Sigmoid colon (tissue), 7 donors: ENCODE measurements around the gene GPR33. TPM values are rescaled to one million over a fixed set of nuclear protein-coding genes. Genes with fewer than 3 reads are reported as not detected.

Source experiments
- DNase-seq: peaks from one replicate; pipeline ENCODE4 v3.0.0-alpha.2; 2019
- H3K27ac ChIP-seq, 4 donors: fragments of 200-600 bp; sonication (generic); one replicate each; pipeline ENCODE4 v1.5.1; 2016 to 2019; ENCODE audit warnings: mild to moderate bottlenecking in 1 of 4
- H3K27me3 ChIP-seq, 3 donors: fragments of 200-600 bp; sonication (generic); one replicate each; pipeline ENCODE4 v1.5.1; 2019; ENCODE audit warnings: mild to moderate bottlenecking in 1 of 3
- H3K36me3 ChIP-seq, 4 donors: fragments of 200-600 bp; sonication (generic); one replicate each; pipeline ENCODE4 v1.5.1; 2016 to 2019
- H3K4me1 ChIP-seq, 4 donors: fragments of 200-600 bp; sonication (generic); one replicate each; pipeline ENCODE4 v1.5.1; 2017 to 2019
- H3K4me3 ChIP-seq, 4 donors: fragments of 200-600 bp; sonication (generic); one replicate each; pipeline ENCODE4 v1.5.1; 2017 to 2019; ENCODE audit warnings: mild to moderate bottlenecking in 2 of 4, moderate library complexity in 1 of 4
- H3K9me3 ChIP-seq, 4 donors: fragments of 200-600 bp in 3 of 4; sonication (generic) in 3 of 4; one replicate each; pipeline versions ENCODE4 v1.5.1 to v1.6.1; 2013 to 2019
- EP300 ChIP-seq, 4 donors: sonication (generic); formaldehyde crosslinking; IDR thresholded peaks; one replicate each; pipeline ENCODE4 v1.6.1; 2017; ENCODE audit warnings: antibody characterized with exemption in 4 of 4
- POLR2A ChIP-seq, 2 donors: fragments of 450-650 bp; IDR thresholded peaks; one replicate each; pipeline ENCODE4 v1.6.1; 2016; ENCODE audit warnings: antibody characterized with exemption in 2 of 2, mild to moderate bottlenecking in 2 of 2, moderate library complexity in 2 of 2
- POLR2AphosphoS5 ChIP-seq, 4 donors: sonication (generic); formaldehyde crosslinking; IDR thresholded peaks; one replicate each; pipeline ENCODE4 v1.6.1; 2017; ENCODE audit warnings: antibody characterized with exemption in 4 of 4
- WGBS, 2 donors: extraction: QIAGEN DNeasy Blood & Tissue Kit; methylation state at CpG; one replicate each; pipeline ENCODE4 v1.1.7; 2013; 5-methylcytosine and 5-hydroxymethylcytosine counted together
- intact Hi-C: fragments of 100-400 bp; cut with DNase I; formaldehyde crosslinking; loops from one replicate; pipeline ENCODE4 v1.15.1; 2023
- polyA plus RNA-seq, 3 donors: library from polyadenylated mRNA; stranded (reverse); fragments of 200-250 nt; gene quantifications; one replicate each; pipeline ENCODE4 v1.2.3, GENCODE V29; 2013
- total RNA-seq, 4 donors: library from RNA; depleted of rRNA; stranded (reverse); fragments of >200 nt; gene quantifications; one replicate each; pipeline ENCODE4 v1.1.0, GENCODE V29; 2016
- TF ChIP-seq, protein P1 (sequence below), 4 experiments: fragments of 450-650 bp in 3 of 4; fragments of 200-600 bp in 1 of 4; IDR thresholded peaks; one replicate each; pipeline ENCODE4 v1.5.1; 2016 to 2019; ENCODE audit warnings: antibody characterized with exemption in 4 of 4, mild to moderate bottlenecking in 3 of 4, moderate library complexity in 2 of 4
- donor health status: healthy with polysubstance abuse.
- donor health status: Bipolar disorder and iron deficiency.
- donor health status: healthy.

The GPR33 gene
- total and polyA plus RNA-seq, 7 donors = not detected

DNA sequence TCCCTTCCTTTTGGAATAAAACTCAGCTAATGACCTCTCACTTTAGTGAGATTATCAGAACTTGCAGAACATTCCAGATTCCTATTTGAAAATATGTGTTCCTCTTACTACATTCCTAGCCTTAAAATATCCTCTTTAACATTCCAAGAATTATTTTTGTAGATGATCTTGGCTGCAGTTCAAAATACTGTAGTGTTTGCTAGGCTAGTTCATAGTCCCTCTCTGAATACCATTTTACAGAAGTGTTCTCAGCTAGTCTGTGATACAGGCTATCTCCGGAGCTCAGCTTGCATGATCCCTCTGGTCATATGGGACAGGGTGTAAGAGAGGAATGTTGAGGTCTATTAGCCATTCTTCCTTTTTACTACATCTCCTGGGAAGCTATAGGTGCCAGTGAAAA, 17.6 kb upstream of the GPR33 start:
- H3K36me3 ChIP-seq = no peaks in the 10 kb centered on the region
- intact Hi-C loops = loop anchor here (10.0 kb wide), 1 partner anchor 969 kb away; no protein-coding TSS in a partner anchor
- peaks cover 0 to 25% (median 18%) of the 10 kb centered on the region in 4 donors for H3K4me1 ChIP-seq
- WGBS, 2 donors = 63 to 73% methylated on average over 1 of the region's 1 CpG
- TF ChIP-seq POLR2AphosphoS5 (IDR thresholded peaks at IDR 0.05) (no peak), EP300 (IDR thresholded peaks at IDR 0.05) (no peak), POLR2A (IDR thresholded peaks at IDR 0.05) (no peak)
- TF ChIP-seq, protein P1, sequence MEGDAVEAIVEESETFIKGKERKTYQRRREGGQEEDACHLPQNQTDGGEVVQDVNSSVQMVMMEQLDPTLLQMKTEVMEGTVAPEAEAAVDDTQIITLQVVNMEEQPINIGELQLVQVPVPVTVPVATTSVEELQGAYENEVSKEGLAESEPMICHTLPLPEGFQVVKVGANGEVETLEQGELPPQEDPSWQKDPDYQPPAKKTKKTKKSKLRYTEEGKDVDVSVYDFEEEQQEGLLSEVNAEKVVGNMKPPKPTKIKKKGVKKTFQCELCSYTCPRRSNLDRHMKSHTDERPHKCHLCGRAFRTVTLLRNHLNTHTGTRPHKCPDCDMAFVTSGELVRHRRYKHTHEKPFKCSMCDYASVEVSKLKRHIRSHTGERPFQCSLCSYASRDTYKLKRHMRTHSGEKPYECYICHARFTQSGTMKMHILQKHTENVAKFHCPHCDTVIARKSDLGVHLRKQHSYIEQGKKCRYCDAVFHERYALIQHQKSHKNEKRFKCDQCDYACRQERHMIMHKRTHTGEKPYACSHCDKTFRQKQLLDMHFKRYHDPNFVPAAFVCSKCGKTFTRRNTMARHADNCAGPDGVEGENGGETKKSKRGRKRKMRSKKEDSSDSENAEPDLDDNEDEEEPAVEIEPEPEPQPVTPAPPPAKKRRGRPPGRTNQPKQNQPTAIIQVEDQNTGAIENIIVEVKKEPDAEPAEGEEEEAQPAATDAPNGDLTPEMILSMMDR (IDR thresholded peaks at IDR 0.05) = no peak
- no peak for DNase-seq
- H3K4me3 ChIP-seq = no peak overlapping the region
- no peaks in the 10 kb centered on the region for H3K27me3 ChIP-seq
- peak overlapping the region in 2 of 4 donors; percentile 38 to 74 for H3K27ac ChIP-seq
- no peaks in the 10 kb centered on the region for H3K9me3 ChIP-seq

DNA sequence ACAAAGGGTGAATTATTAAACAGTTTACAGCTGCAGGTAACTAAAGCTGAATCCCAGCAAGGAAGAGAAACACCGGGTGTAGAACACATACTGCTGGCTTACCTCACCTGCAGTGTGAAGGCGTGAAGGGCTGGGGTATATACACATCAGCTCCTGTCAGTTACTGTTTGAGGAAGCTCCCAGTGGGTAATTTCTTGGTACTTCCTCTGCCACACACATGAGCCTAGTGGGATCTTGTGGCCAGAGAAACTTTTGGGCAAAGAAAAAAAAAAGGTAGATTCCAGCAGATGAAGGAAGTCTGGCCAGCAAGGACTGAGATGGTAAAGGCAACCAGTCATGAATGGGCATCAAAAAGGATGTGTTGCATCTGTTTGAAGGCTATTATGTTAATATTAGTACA, 14.0 kb upstream of the GPR33 start:
- Histone ChIP-seq H3K36me3 (no peaks in the 10 kb centered on the region), H3K4me1 (peaks cover 0 to 24% (median 18%) of the 10 kb centered on the region in 4 donors), H3K4me3 (no peak overlapping the region), H3K27me3 (no peaks in the 10 kb centered on the region), H3K27ac (no peak overlapping the region), H3K9me3 (no peaks in the 10 kb centered on the region)
- TF ChIP-seq POLR2A (IDR thresholded peaks at IDR 0.05) (no peak), POLR2AphosphoS5 (IDR thresholded peaks at IDR 0.05) (no peak), EP300 (IDR thresholded peaks at IDR 0.05) (no peak)
- TF ChIP-seq, protein P1 (IDR thresholded peaks at IDR 0.05) = no peak
- no peak for DNase-seq
- intact Hi-C loops = loop anchor here (10.0 kb wide), 1 partner anchor 973 kb away; no protein-coding TSS in a partner anchor
- 59 to 77% methylated on average over 2 of the region's 2 CpGs for WGBS, 2 donors

DNA sequence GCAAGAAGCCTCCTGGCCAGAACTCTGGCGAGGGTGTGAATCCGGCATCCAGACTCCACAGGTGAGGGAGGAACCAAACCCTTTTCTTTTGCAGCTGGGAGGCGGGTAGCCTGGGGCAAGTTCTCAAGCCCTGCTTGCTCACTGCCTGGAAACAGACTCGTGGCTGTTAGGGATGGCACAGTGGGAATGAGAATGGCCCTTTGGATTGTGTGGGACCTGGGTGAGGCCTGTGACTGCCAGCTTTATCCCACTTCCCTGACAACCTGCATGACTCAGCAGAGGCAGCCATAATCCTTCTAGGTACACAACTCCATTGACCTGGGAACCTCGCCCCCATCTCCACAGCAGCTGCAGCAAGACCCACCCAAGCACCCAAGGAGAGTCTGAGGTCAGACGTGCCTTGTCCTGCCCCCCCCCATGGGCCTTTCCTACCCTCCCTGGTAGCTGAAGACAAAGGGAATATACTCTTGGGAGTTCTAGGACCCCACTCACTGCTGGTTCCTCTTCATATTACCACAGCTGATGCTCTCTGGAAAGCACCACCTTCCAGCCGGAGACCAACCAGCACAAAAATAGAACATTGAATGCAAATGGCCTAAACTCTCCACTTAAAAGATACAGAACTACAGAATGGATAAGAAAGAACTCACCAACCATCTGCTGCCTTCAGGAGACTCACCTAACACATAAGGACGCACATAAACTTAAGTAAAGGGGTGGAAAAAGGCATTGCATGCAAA, 5.1 kb upstream of the GPR33 start:
- TF ChIP-seq POLR2AphosphoS5 (IDR thresholded peaks at IDR 0.05) = no peak
- 77 to 84% methylated on average over 8 of the region's 8 CpGs for WGBS, 2 donors
- DNase-seq = no peak

DNA sequence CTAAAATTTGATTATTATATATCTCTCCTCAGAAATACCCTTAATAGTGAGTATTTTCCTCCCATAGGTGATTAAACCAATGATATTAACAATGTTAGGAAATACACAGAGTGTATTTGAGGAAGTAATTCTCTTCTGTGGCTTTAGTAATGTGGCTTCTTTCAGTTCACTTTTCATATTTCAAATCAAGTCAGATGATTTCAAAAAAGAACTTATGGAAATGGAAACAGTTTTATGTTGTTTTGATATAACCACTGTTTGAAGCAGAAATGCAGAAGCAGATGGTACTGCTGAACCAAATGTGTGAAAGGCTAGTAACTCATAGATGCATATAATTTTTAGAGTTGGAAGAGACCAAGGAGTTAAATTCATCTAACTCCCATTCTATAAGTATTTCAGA, 1.9 kb upstream of the GPR33 start:
- no peaks in the 10 kb centered on the region for H3K9me3 ChIP-seq
- no peaks in the 10 kb centered on the region for H3K36me3 ChIP-seq
- intact Hi-C loops = no loop called here
- no peaks in the 10 kb centered on the region for H3K27me3 ChIP-seq
- H3K27ac ChIP-seq = no peak overlapping the region
- no peak for DNase-seq
- TF ChIP-seq EP300 (IDR thresholded peaks at IDR 0.05) (no peak), POLR2A (IDR thresholded peaks at IDR 0.05) (no peak), POLR2AphosphoS5 (IDR thresholded peaks at IDR 0.05) (no peak)
- TF ChIP-seq, protein P1 (IDR thresholded peaks at IDR 0.05) = no peak
- H3K4me3 ChIP-seq = no peak overlapping the region
- H3K4me1 ChIP-seq = no peaks in the 10 kb centered on the region

More for the DNA sequence above, 5.1 kb upstream of the GPR33 start:
- Histone ChIP-seq H3K27me3 (no peaks in the 10 kb centered on the region), H3K9me3 (no peaks in the 10 kb centered on the region), H3K36me3 (no peaks in the 10 kb centered on the region), H3K4me1 (no peaks in the 10 kb centered on the region), H3K4me3 (no peak overlapping the region), H3K27ac (no peak overlapping the region)
- intact Hi-C loops = no loop called here

DNA sequence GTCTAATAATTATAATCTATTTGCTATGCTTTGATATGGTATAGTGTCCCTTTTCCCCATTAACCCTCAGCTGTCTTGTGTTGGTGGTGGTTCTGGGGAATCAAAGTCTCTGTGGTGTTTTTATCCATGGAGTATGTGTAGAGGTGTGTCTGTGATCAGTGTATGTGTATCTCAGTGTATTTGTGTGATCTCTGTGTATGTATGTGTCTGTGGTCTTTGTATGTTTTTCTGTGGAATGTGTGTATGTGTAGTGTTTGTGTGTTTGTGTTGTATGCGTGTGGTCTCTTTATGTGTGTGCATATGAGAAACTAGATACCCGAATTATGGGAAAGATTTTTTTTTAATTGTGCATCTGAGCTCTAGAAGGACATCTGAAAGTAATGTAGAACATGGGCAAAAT, 1.1 kb downstream of the GPR33 start:
- H3K36me3 ChIP-seq = no peaks in the 10 kb centered on the region
- DNase-seq = no peak
- intact Hi-C loops = no loop called here
- H3K9me3 ChIP-seq = no peaks in the 10 kb centered on the region
- H3K27ac ChIP-seq = no peak overlapping the region
- no peak for TF ChIP-seq POLR2A (IDR thresholded peaks at IDR 0.05)
- TF ChIP-seq, protein P1 (IDR thresholded peaks at IDR 0.05) = no peak
- no peak for TF ChIP-seq POLR2AphosphoS5 (IDR thresholded peaks at IDR 0.05)
- no peak for TF ChIP-seq EP300 (IDR thresholded peaks at IDR 0.05)
- H3K27me3 ChIP-seq = no peaks in the 10 kb centered on the region
- H3K4me3 ChIP-seq = no peak overlapping the region
- no peaks in the 10 kb centered on the region for H3K4me1 ChIP-seq
- 87 to 89% methylated on average over 2 of the region's 2 CpGs for WGBS, 2 donors
